Choroid plexus epithelial cell (primary cell): Measurements from ENCODE around the gene ERCC8.

Experiments
- DNase-seq: peaks from one replicate; pipeline ENCODE4 v3.0.0-alpha.2; 2010; ENCODE audit warnings: low read depth
- H3K4me3 ChIP-seq: 2 replicates; pipeline ENCODE4 v1.5.1; 2011; ENCODE audit warnings: low read depth, mild to moderate bottlenecking, control low read depth, low read length, moderate library complexity
- CTCF ChIP-seq: conservative IDR thresholded peaks from 2 replicates; pipeline ENCODE4 v1.5.1; 2011; ENCODE audit warnings: low read depth, mild to moderate bottlenecking, control low read depth, inconsistent platforms, low read length, moderate library complexity

ERCC8 gene

DNA sequence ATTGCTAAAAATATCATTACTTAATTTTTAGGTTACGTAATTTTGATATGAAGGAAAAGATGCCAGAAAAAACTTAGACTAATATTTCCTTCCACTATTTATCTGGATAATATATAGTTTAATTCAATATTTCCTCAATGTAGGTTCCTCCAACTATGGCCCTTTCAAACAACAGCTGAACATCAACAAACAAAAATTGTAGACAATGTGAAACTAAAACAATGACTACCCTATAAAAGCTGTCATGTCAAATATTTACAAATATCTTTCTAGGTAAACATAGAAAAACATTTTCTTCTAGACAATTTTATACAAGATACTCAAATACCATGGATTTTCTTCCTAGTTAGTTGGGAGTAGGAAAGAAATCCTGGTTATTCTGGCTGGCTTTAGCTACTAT, 117.7 kb downstream of the ERCC8 start:
- DNase-seq = no peak
- H3K4me3 ChIP-seq = no peak overlapping the region
- no peak for TF ChIP-seq CTCF

DNA sequence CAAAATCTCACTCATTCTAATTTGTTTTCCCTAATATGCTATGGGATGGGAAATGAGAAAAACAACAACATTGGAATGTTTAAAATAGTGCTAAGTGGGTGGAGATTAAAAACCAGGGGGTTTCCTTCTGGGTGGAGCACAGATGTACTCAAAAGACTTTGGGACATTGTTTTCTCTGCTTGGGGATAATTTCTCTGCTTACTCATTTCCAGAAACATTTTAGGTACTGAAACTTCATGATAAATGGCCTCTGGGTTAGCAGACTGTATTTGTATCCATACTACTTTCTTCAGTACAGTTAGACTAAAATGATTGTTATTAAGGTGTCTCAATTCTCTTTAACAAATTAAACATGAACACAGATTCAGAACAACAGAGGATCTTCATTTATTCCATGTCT, 118.2 kb downstream of the ERCC8 start:
- H3K4me3 ChIP-seq = no peak overlapping the region
- TF ChIP-seq CTCF = no peak
- DNase-seq = no peak
